ENCODE results near the gene CSAG1.

DNA sequence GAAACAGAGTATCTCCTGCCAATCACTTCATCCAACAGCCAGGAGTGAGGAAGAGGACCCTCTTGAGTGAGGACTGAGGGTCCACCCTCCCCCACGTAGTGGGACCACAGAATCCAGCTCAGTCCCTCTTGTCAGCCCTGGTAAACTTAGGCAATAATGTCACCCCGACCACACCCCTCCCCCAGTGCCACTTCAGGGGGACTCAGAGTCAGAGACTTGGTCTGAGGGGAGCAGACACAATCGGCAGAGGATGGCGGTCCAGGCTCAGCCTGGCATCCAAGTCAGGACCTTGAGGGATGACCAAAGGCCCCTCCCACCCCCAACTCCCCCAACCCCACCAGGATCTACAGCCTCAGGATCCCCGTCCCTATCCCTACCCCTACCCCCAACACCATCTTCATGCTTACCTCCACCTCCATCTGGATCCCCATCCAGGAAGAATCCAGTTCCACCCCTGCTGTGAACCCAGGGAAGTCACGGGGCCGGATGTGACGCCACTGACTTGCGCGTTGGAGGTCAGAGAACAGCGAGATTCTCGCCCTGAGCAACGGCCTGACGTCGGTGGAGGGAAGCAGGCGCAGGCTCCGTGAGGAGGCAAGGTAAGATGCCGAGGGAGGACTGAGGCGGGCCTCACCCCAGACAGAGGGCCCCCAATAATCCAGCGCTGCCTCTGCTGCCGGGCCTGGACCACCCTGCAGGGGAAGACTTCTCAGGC, at the start of gene CSAG1, which contains the start of gene MAGEA12:
- TF ChIP-seq, protein P1, sequence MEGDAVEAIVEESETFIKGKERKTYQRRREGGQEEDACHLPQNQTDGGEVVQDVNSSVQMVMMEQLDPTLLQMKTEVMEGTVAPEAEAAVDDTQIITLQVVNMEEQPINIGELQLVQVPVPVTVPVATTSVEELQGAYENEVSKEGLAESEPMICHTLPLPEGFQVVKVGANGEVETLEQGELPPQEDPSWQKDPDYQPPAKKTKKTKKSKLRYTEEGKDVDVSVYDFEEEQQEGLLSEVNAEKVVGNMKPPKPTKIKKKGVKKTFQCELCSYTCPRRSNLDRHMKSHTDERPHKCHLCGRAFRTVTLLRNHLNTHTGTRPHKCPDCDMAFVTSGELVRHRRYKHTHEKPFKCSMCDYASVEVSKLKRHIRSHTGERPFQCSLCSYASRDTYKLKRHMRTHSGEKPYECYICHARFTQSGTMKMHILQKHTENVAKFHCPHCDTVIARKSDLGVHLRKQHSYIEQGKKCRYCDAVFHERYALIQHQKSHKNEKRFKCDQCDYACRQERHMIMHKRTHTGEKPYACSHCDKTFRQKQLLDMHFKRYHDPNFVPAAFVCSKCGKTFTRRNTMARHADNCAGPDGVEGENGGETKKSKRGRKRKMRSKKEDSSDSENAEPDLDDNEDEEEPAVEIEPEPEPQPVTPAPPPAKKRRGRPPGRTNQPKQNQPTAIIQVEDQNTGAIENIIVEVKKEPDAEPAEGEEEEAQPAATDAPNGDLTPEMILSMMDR (IDR thresholded peaks at IDR 0.05; ENCODE audit: low read depth, low read length, poor library complexity, severe bottlenecking) = no peak
- TF ChIP-seq EZH2phosphoT487 (IDR thresholded peaks at IDR 0.05; ENCODE audit: borderline replicate concordance, low read length) = no peak
